Measurements from ENCODE around the gene SYCP2. TPM values are rescaled to one million over a fixed set of nuclear protein-coding genes. Genes with fewer than 3 reads are reported as not detected.

The SYCP2 gene
- total RNA-seq, 1 donor from 2014 or later = 2.5 TPM

- no peak overlapping the region for H3K27ac Mint-ChIP-seq (ENCODE audit: unreplicated experiment)
- no peaks in the 10 kb centered on the region for H3K36me3 Mint-ChIP-seq (ENCODE audit: low read depth)
- H3K9me3 Mint-ChIP-seq (ENCODE audit: low read depth) = peaks cover 2% of the 10 kb centered on the region
- no peak for DNase-seq (ENCODE audit: low spot score)
- no peak overlapping the region for H3K4me3 Mint-ChIP-seq (ENCODE audit: unreplicated experiment)
- TF ChIP-seq, protein P1, sequence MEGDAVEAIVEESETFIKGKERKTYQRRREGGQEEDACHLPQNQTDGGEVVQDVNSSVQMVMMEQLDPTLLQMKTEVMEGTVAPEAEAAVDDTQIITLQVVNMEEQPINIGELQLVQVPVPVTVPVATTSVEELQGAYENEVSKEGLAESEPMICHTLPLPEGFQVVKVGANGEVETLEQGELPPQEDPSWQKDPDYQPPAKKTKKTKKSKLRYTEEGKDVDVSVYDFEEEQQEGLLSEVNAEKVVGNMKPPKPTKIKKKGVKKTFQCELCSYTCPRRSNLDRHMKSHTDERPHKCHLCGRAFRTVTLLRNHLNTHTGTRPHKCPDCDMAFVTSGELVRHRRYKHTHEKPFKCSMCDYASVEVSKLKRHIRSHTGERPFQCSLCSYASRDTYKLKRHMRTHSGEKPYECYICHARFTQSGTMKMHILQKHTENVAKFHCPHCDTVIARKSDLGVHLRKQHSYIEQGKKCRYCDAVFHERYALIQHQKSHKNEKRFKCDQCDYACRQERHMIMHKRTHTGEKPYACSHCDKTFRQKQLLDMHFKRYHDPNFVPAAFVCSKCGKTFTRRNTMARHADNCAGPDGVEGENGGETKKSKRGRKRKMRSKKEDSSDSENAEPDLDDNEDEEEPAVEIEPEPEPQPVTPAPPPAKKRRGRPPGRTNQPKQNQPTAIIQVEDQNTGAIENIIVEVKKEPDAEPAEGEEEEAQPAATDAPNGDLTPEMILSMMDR (IDR thresholded peaks at IDR 0.05) = no peak
- peaks cover 4% of the 10 kb centered on the region for H3K4me1 Mint-ChIP-seq (ENCODE audit: low read depth)
- peaks cover 5% of the 10 kb centered on the region for H3K27me3 Mint-ChIP-seq (ENCODE audit: low read depth)
These were observed 38.8 kb upstream of the SYCP2 start for GRCh38 chr20:59972037-59972801.

GRCh38 chr20:59971428-59971827 is 38.0 kb upstream of the SYCP2 start:
- H3K27ac Mint-ChIP-seq (ENCODE audit: unreplicated experiment) = no peak overlapping the region

DNA sequence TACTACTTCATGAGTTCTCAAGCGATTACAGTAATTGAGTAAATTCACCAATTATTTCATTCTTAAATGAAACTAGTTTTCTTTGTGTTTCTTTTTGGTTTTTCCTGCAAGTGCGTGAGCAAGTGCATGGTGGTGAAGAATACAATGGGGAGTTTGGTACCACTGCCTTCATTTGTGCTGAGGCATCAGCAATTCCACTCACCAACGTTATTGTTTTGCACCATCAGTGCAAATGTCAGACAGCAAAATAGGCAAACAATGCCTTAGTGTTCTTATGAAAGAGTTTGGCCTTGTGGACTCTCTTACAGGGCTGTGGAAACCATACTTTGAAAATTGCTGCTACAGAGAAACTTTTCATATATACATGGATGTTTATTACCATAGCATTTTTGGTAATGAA is 33.0 kb upstream of the SYCP2 start:
- Mint-ChIP-seq H3K27ac (ENCODE audit: unreplicated experiment) (no peak overlapping the region), H3K4me3 (ENCODE audit: unreplicated experiment) (no peak overlapping the region), H3K27me3 (ENCODE audit: low read depth) (peaks cover 2% of the 10 kb centered on the region), H3K36me3 (ENCODE audit: low read depth) (no peaks in the 10 kb centered on the region), H3K9me3 (ENCODE audit: low read depth) (no peaks in the 10 kb centered on the region), H3K4me1 (ENCODE audit: low read depth) (peaks cover 8% of the 10 kb centered on the region)
- TF ChIP-seq, protein P1 (IDR thresholded peaks at IDR 0.05) = no peak
- DNase-seq (ENCODE audit: low spot score) = no peak

More at GRCh38 chr20:59971428-59971827, 38.0 kb upstream of the SYCP2 start:
- H3K36me3 Mint-ChIP-seq (ENCODE audit: low read depth) = no peaks in the 10 kb centered on the region
- TF ChIP-seq, protein P1 (IDR thresholded peaks at IDR 0.05) = no peak
- peaks cover 2% of the 10 kb centered on the region for H3K9me3 Mint-ChIP-seq (ENCODE audit: low read depth)
- peaks cover 5% of the 10 kb centered on the region for H3K27me3 Mint-ChIP-seq (ENCODE audit: low read depth)
- H3K4me3 Mint-ChIP-seq (ENCODE audit: unreplicated experiment) = no peak overlapping the region
- no peak for DNase-seq (ENCODE audit: low spot score)
- H3K4me1 Mint-ChIP-seq (ENCODE audit: low read depth) = peaks cover 1% of the 10 kb centered on the region

DNA sequence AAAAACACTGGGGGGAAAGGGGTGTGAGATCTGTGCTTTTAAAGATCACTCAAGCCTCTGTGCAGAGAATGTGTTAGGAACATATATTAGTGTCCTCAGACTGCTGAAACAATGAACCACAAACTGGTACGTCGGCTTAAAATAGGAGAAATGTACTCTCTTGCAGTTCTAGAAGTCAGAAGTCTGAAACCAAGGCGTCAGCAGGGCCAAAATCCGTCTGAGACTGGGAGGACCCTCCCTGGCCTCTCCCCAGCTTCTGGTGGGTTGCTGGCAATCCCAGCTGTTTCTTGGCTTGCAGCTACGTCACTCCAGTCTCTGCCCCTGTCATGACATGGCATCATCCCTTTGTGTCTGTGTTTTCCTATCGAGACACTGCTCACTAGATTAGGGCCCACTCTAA is 28.7 kb upstream of the SYCP2 start:
- peaks cover 2% of the 10 kb centered on the region for H3K27me3 Mint-ChIP-seq (ENCODE audit: low read depth)
- H3K36me3 Mint-ChIP-seq (ENCODE audit: low read depth) = no peaks in the 10 kb centered on the region
- no peaks in the 10 kb centered on the region for H3K9me3 Mint-ChIP-seq (ENCODE audit: low read depth)
- peaks cover 8% of the 10 kb centered on the region for H3K4me1 Mint-ChIP-seq (ENCODE audit: low read depth)
- no peak overlapping the region for H3K4me3 Mint-ChIP-seq (ENCODE audit: unreplicated experiment)
- TF ChIP-seq, protein P1 (IDR thresholded peaks at IDR 0.05) = no peak
- no peak for DNase-seq (ENCODE audit: low spot score)
- no peak overlapping the region for H3K27ac Mint-ChIP-seq (ENCODE audit: unreplicated experiment)

DNA sequence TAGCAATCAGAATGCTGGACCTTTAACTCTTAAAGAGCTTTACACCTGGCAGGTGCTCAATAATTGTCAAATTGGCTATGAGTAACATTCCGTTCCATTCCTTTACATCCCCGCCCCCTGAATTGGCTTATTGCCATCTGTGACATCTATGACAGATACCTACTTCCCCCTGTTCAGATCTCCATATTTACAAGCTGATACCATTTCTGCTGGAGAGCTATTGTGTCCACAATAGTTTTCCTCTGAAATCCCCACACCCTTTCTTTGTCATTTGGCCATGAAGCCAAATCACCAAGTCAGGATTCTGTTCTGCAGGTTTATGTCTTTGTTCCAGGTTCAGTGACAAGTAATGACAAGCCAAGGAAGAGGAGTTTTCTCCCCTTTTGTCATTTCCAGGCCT is 28.0 kb upstream of the SYCP2 start:
- TF ChIP-seq, protein P1 (IDR thresholded peaks at IDR 0.05) = no peak
- Mint-ChIP-seq H3K27me3 (ENCODE audit: low read depth) (peaks cover 2% of the 10 kb centered on the region), H3K36me3 (ENCODE audit: low read depth) (no peaks in the 10 kb centered on the region), H3K9me3 (ENCODE audit: low read depth) (no peaks in the 10 kb centered on the region), H3K4me1 (ENCODE audit: low read depth) (peaks cover 8% of the 10 kb centered on the region), H3K27ac (ENCODE audit: unreplicated experiment) (no peak overlapping the region), H3K4me3 (ENCODE audit: unreplicated experiment) (no peak overlapping the region)
- DNase-seq (ENCODE audit: low spot score) = no peak

All from chondrocyte (in vitro differentiated cells).